Measurements from ENCODE around the gene FDX1. TPM values are rescaled to one million over a fixed set of nuclear protein-coding genes. Genes with fewer than 3 reads are reported as not detected.

The FDX1 gene
- total RNA-seq, 2 donors from 2014 or later = 8.0 to 16.9 TPM

DNA sequence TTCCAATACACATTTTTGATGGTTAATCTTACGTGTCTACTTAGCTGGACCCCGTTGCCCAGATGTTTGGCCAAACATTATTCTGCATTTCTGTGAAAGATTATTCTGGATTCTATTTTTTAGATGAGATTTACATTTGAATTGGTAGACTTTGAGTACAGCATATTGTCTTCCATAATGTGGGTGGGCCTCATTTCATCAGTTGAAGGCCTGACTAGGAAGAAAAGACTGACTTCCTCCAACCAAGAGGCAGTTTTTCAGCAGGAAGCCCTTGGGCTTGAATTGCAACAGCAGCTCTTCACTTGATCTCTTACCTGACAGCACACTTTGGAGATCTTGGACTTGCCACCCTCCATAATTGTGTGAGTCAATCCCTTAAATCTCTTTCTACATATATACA lies 58.7 kb downstream of the FDX1 start:
- no peak overlapping the region for H3K4me3 ChIP-seq
- H3K9me3 ChIP-seq = no peaks in the 10 kb centered on the region
- H3K27ac ChIP-seq = no peak overlapping the region
- DNase-seq (ENCODE audit: low spot score) (no peak), ATAC-seq (ENCODE audit: insufficient number of reproducible peaks, low FRiP score, low read depth) (no peak)
- H3K4me1 ChIP-seq (ENCODE audit: control insufficient read depth in 1 of 2, low read depth in 2 of 2) = no peaks in the 10 kb centered on the region
- TF ChIP-seq, protein P1, sequence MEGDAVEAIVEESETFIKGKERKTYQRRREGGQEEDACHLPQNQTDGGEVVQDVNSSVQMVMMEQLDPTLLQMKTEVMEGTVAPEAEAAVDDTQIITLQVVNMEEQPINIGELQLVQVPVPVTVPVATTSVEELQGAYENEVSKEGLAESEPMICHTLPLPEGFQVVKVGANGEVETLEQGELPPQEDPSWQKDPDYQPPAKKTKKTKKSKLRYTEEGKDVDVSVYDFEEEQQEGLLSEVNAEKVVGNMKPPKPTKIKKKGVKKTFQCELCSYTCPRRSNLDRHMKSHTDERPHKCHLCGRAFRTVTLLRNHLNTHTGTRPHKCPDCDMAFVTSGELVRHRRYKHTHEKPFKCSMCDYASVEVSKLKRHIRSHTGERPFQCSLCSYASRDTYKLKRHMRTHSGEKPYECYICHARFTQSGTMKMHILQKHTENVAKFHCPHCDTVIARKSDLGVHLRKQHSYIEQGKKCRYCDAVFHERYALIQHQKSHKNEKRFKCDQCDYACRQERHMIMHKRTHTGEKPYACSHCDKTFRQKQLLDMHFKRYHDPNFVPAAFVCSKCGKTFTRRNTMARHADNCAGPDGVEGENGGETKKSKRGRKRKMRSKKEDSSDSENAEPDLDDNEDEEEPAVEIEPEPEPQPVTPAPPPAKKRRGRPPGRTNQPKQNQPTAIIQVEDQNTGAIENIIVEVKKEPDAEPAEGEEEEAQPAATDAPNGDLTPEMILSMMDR (IDR thresholded peaks at IDR 0.05) = no peak
- no peaks in the 10 kb centered on the region for H3K27me3 ChIP-seq (replicated peaks; ENCODE audit: insufficient read depth)
- no peaks in the 10 kb centered on the region for H3K36me3 ChIP-seq

DNA sequence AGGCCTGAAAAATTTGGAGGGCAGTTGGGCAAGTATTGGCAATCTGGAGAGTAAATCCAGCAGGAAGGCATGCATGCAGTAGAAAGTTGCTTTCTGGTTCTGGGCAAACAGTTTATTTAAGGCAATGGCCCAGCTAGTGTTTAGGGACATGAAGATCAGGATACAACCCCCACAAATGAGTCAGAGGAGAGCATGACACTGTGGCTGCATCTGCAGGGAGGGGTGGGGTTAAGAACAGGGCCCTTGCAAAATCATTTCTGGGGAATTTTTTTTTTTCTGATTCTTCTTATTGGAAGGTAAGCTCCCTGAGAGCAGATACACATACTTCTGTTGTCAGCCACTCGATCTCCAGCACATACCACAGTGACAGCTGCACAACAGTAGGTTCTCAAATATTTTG lies 61.1 kb downstream of the FDX1 start:
- TF ChIP-seq, protein P1 (IDR thresholded peaks at IDR 0.05) = no peak
- Histone ChIP-seq H3K4me1 (ENCODE audit: control insufficient read depth in 1 of 2, low read depth in 2 of 2) (no peaks in the 10 kb centered on the region), H3K36me3 (no peaks in the 10 kb centered on the region), H3K9me3 (no peaks in the 10 kb centered on the region), H3K27ac (no peak overlapping the region), H3K4me3 (no peak overlapping the region), H3K27me3 (replicated peaks; ENCODE audit: insufficient read depth) (no peaks in the 10 kb centered on the region)
- no peak for DNase-seq (ENCODE audit: low spot score)
- ATAC-seq (ENCODE audit: insufficient number of reproducible peaks, low FRiP score, low read depth) = no peak

DNA sequence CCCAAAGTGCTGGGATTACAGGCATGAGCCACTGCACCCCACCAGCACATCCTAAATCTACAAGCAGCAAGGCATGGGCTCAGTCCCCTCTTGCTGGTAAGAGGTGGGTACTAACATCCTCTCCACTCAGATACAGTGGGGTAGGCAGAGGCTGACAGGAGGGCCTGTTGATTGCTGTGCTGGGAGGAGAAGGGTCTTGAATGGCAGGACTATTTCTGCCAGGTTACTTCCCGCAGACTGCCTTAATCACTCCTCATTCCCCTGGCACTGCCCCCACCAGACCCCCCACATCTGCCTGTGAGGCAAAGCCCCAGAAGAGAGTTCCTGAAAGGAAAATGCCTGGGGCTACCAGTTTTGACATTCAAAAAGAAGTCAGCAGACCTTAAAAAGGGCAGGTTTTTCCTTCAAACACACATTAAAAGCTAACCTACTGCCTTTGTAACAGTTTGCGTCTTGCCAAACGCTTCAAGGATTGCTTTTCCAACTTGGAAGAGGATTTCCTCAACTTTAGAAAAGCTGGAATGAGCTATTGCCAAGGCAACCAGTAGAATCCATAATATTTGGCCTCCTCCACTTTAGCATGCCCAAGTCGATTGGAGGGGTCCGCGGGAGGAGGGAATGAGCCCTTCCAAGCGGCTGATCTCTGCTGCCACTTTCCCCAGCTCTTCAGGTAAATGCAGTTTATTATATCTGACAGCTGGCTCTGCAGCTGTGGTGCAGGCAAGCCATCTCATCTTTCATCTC lies 62.0 kb downstream of the FDX1 start:
- no peak for ATAC-seq (ENCODE audit: insufficient number of reproducible peaks, low FRiP score, low read depth)
- TF ChIP-seq, protein P1 (IDR thresholded peaks at IDR 0.05) = no peak
- no peak overlapping the region for H3K27ac ChIP-seq
- no peaks in the 10 kb centered on the region for H3K9me3 ChIP-seq
- H3K36me3 ChIP-seq = no peaks in the 10 kb centered on the region
- no peak overlapping the region for H3K4me3 ChIP-seq
- DNase-seq (ENCODE audit: low spot score) = no peak
- no peaks in the 10 kb centered on the region for H3K27me3 ChIP-seq (replicated peaks; ENCODE audit: insufficient read depth)
- H3K4me1 ChIP-seq (ENCODE audit: control insufficient read depth in 1 of 2, low read depth in 2 of 2) = no peaks in the 10 kb centered on the region

DNA sequence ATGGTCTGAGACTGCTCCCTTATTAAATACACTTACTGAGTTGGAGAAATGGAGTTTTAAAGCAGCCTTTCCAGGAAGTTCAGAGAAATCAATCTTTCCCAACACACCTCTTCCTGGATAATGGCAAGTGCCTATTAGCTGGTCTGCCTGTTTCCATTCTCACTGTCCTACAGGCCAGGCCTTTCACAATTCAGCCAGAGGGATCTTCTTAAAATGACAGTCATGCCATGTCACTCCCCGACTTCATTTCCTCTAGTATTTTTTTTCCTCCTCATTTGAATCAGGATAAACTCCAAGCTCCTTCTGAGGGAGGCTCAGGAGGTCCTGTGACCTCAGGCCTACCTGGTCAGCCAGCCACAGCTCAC lies 62.6 kb downstream of the FDX1 start:
- Histone ChIP-seq H3K4me1 (ENCODE audit: control insufficient read depth in 1 of 2, low read depth in 2 of 2) (no peaks in the 10 kb centered on the region), H3K9me3 (no peaks in the 10 kb centered on the region), H3K4me3 (no peak overlapping the region), H3K27me3 (replicated peaks; ENCODE audit: insufficient read depth) (no peaks in the 10 kb centered on the region), H3K27ac (no peak overlapping the region), H3K36me3 (no peaks in the 10 kb centered on the region)
- TF ChIP-seq, protein P1 (IDR thresholded peaks at IDR 0.05) = no peak
- DNase-seq (ENCODE audit: low spot score) (no peak), ATAC-seq (ENCODE audit: insufficient number of reproducible peaks, low FRiP score, low read depth) (no peak)

DNA sequence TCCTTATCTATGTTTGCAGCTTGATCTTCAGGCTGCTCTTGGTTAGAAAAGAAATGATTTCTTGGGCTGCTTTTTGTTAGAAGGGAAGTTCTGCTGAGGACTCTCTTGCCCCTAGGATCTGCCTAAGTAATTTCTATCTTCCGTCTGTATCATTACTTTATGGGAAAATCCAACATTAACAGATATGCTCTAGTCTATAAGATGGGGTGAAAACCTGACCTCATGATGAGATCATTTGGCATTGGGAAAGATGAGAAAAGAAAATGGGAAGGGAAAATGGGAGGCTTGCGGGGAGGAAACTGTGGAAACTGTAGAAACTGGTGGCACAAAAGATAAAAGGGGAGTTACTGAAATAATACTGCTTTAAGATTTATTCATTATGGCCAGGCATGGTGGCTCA lies 63.6 kb downstream of the FDX1 start:
- Histone ChIP-seq H3K4me3 (no peak overlapping the region), H3K27me3 (replicated peaks; ENCODE audit: insufficient read depth) (no peaks in the 10 kb centered on the region), H3K36me3 (no peaks in the 10 kb centered on the region), H3K27ac (no peak overlapping the region), H3K9me3 (no peaks in the 10 kb centered on the region), H3K4me1 (ENCODE audit: control insufficient read depth in 1 of 2, low read depth in 2 of 2) (no peaks in the 10 kb centered on the region)
- DNase-seq (ENCODE audit: low spot score) (no peak), ATAC-seq (ENCODE audit: insufficient number of reproducible peaks, low FRiP score, low read depth) (no peak)
- TF ChIP-seq, protein P1 (IDR thresholded peaks at IDR 0.05) = no peak

All from thoracic aorta (tissue), 2 donors.